WTC11 (cell line): ENCODE results near the gene B2M. TPM values are rescaled to one million over a fixed set of nuclear protein-coding genes. Genes with fewer than 3 reads are reported as not detected.

ENCODE experiments used
- ATAC-seq: fragments of 200-7000 bp; cut with Tn5 transposase; 2 replicates; pipeline ENCODE4 v1.10.0; 2021; ENCODE audit warnings: mild to moderate bottlenecking, moderate library complexity
- Bru-seq: library from RNA; stranded (reverse); fragments of 400-500 nt; gene quantifications from one replicate; lab custom pipeline; 2021; lab: Mats Ljungman, UMichigan
- CTCF ChIA-PET: fragments of 300-600 bp; sonication (Branson Sonifier 250); formaldehyde crosslinking; loops from one replicate; lab custom pipeline; 2021; ENCODE audit warnings: antibody characterized with exemption; lab: Charles Lee
- POLR2A ChIA-PET: fragments of 350-600 bp; sonication (Branson Sonifier 250); formaldehyde crosslinking; loops from one replicate; lab custom pipeline; 2021; ENCODE audit warnings: antibody characterized with exemption; lab: Charles Lee
- DNase-seq: peaks from one replicate; pipeline ENCODE4 v3.0.0; 2021; ENCODE audit warnings: low spot score
- H3K27ac Mint-ChIP-seq: 2 replicates; pipeline ENCODE4 v1.8.0; 2021; ENCODE audit warnings: mixed read lengths
- H3K27me3 Mint-ChIP-seq: 2 replicates; pipeline ENCODE4 v1.8.0; 2021; ENCODE audit warnings: low read depth, mild to moderate bottlenecking, moderate library complexity, mixed read lengths
- H3K36me3 Mint-ChIP-seq: 2 replicates; pipeline ENCODE4 v1.8.0; 2021; ENCODE audit warnings: mixed read lengths
- H3K4me1 Mint-ChIP-seq: 2 replicates; pipeline ENCODE4 v1.8.0; 2022; ENCODE audit warnings: mixed read lengths
- H3K4me3 Mint-ChIP-seq: 2 replicates; pipeline ENCODE4 v1.8.0; 2021; ENCODE audit warnings: mild to moderate bottlenecking, moderate library complexity, mixed read lengths
- H3K9me3 Mint-ChIP-seq: 2 replicates; pipeline ENCODE4 v1.8.0; 2021; ENCODE audit warnings: mixed read lengths
- ATF3 ChIP-seq: sonication (generic); formaldehyde crosslinking; conservative IDR thresholded peaks from 2 replicates; pipeline ENCODE4 v1.8.1; 2022; ENCODE audit warnings: mild to moderate bottlenecking, missing genetic modification reagents
- CDX4 ChIP-seq: fragments of 250-450 bp; sonication (Bioruptor Pico); IDR thresholded peaks from 2 replicates; pipeline ENCODE4 v1.9.0; 2021; ENCODE audit warnings: moderate library complexity, mild to moderate bottlenecking, inconsistent platforms, borderline replicate concordance
- CREM ChIP-seq: sonication (generic); formaldehyde crosslinking; IDR thresholded peaks from 2 replicates; pipeline ENCODE4 v1.8.1; 2022; ENCODE audit warnings: mild to moderate bottlenecking, missing genetic modification reagents, moderate library complexity
- ERG ChIP-seq: fragments of 250-450 bp; sonication (Bioruptor Pico); IDR thresholded peaks from 2 replicates; pipeline ENCODE4 v1.8.0; 2021; ENCODE audit warnings: mild to moderate bottlenecking
- ETV6 ChIP-seq: sonication (generic); formaldehyde crosslinking; IDR thresholded peaks from 2 replicates; pipeline ENCODE4 v1.8.1; 2022; ENCODE audit warnings: mild to moderate bottlenecking, missing genetic modification reagents
- GABPB1 ChIP-seq: sonication (generic); formaldehyde crosslinking; IDR thresholded peaks from 2 replicates; pipeline ENCODE4 v1.8.1; 2023; ENCODE audit warnings: mild to moderate bottlenecking, missing genetic modification reagents
- GRHL2 ChIP-seq: fragments of 250-450 bp; sonication (Bioruptor Pico); IDR thresholded peaks from 2 replicates; pipeline ENCODE4 v1.8.0; 2022; ENCODE audit warnings: mild to moderate bottlenecking, moderate library complexity; ENCODE audit not compliant: insufficient replicate concordance, severe bottlenecking
- HMGA2 ChIP-seq: fragments of 250-450 bp; sonication (Bioruptor Pico); IDR thresholded peaks from 2 replicates; pipeline ENCODE4 v1.4.0; 2021; ENCODE audit warnings: mild to moderate bottlenecking, moderate library complexity
- HMGXB4 ChIP-seq: sonication (generic); formaldehyde crosslinking; IDR thresholded peaks from 2 replicates; pipeline ENCODE4 v1.8.1; 2023; ENCODE audit warnings: mild to moderate bottlenecking, moderate library complexity, missing genetic modification reagents
- JAZF1 ChIP-seq: fragments of 250-450 bp; sonication (Bioruptor Pico); IDR thresholded peaks from 2 replicates; pipeline ENCODE4 v1.9.0; 2021; ENCODE audit warnings: moderate library complexity, mild to moderate bottlenecking, inconsistent platforms
- KAT7 ChIP-seq: sonication (generic); formaldehyde crosslinking; IDR thresholded peaks from 2 replicates; pipeline ENCODE4 v1.8.1; 2023; ENCODE audit warnings: missing genetic modification reagents, mild to moderate bottlenecking, borderline replicate concordance
- MAX ChIP-seq: sonication (generic); formaldehyde crosslinking; IDR thresholded peaks from 2 replicates; pipeline ENCODE4 v1.8.0; 2022; ENCODE audit warnings: mild to moderate bottlenecking, missing genetic modification reagents
- NFE2L1 ChIP-seq: sonication (generic); formaldehyde crosslinking; IDR thresholded peaks from 2 replicates; pipeline ENCODE4 v1.8.1; 2023; ENCODE audit warnings: missing genetic modification reagents
- NFYB ChIP-seq: sonication (generic); formaldehyde crosslinking; conservative IDR thresholded peaks from 2 replicates; pipeline ENCODE4 v1.8.0; 2022; ENCODE audit warnings: low read depth, missing genetic modification reagents
- OVOL2 ChIP-seq: fragments of 250-450 bp; sonication (Bioruptor Pico); IDR thresholded peaks from 2 replicates; pipeline ENCODE4 v1.9.0; 2021; ENCODE audit warnings: mild to moderate bottlenecking, borderline replicate concordance
- PREB ChIP-seq: sonication (generic); formaldehyde crosslinking; IDR thresholded peaks from 2 replicates; pipeline ENCODE4 v1.8.1; 2022; ENCODE audit warnings: mild to moderate bottlenecking, missing genetic modification reagents, moderate library complexity, borderline replicate concordance
- PRRX2 ChIP-seq: fragments of 250-450 bp; sonication (Bioruptor Pico); IDR thresholded peaks from 2 replicates; pipeline ENCODE4 v1.8.0; 2021; ENCODE audit warnings: mild to moderate bottlenecking
- SMAD3 ChIP-seq: sonication (generic); formaldehyde crosslinking; IDR thresholded peaks from 2 replicates; pipeline ENCODE4 v1.8.0; 2022; ENCODE audit warnings: missing genetic modification reagents, mild to moderate bottlenecking, borderline replicate concordance
- TCF7 ChIP-seq: sonication (generic); formaldehyde crosslinking; IDR thresholded peaks from 2 replicates; pipeline ENCODE4 v1.8.0; 2022; ENCODE audit warnings: mild to moderate bottlenecking, low read depth, missing genetic modification reagents, moderate library complexity
- TEAD1 ChIP-seq: sonication (generic); formaldehyde crosslinking; IDR thresholded peaks from 2 replicates; pipeline ENCODE4 v1.8.0; 2022; ENCODE audit warnings: mild to moderate bottlenecking, missing genetic modification reagents
- TEAD4 ChIP-seq: sonication (generic); formaldehyde crosslinking; IDR thresholded peaks from 2 replicates; pipeline ENCODE4 v1.8.0; 2022; ENCODE audit warnings: mild to moderate bottlenecking, missing genetic modification reagents
- USF1 ChIP-seq: sonication (generic); formaldehyde crosslinking; IDR thresholded peaks from 2 replicates; pipeline ENCODE4 v1.8.0; 2022; ENCODE audit warnings: mild to moderate bottlenecking, missing genetic modification reagents
- ZNF281 ChIP-seq: sonication (generic); formaldehyde crosslinking; IDR thresholded peaks from 2 replicates; pipeline ENCODE4 v1.8.0; 2023; ENCODE audit warnings: mild to moderate bottlenecking, missing genetic modification reagents
- long read RNA-seq, 3 experiments: library from RNA in 1 of 3; library from capped mRNA in 1 of 3; library from polyadenylated mRNA in 1 of 3; unstranded in 2 of 3; stranded (forward) in 1 of 3; transcript quantifications; one replicate each; pipeline ENCODE4 v2.0.0, GENCODE V29; 2021
- total RNA-seq: library from RNA; stranded (reverse); gene quantifications from 3 replicates; pipeline ENCODE4 v1.2.3, GENCODE V29; 2021

Gene B2M
- total RNA-seq (88.2 to 105 TPM (median 102 TPM) in 3 replicates), Bru-seq, nascent RNA (percentile 87 among the genes with signal in this experiment)
- long read RNA-seq, experiment 1, transcript B2M-204 (4 exons, 1,705 nt) = major isoform, 340 of 349 reads
- long read RNA-seq, experiment 1, transcript B2M-214 (1 exons, 2,403 nt) = minor isoform, 5 of 349 reads
- long read RNA-seq, experiment 1, partial matches to known transcripts = 0 of 349 reads
- long read RNA-seq, experiment 1, other reads (novel, unspliced or antisense) = 2 of 349 reads
- long read RNA-seq, experiment 2, transcript B2M-213 (1 exons, 2,329 nt) = minor isoform, 13 of 160 reads
- long read RNA-seq, experiment 2, transcript B2M-204 (4 exons, 1,705 nt) = major isoform, 128 of 160 reads
- long read RNA-seq, experiment 2, partial matches to known transcripts = 7 of 160 reads
- long read RNA-seq, experiment 2, other reads (novel, unspliced or antisense) = 12 of 160 reads
- long read RNA-seq, experiment 3, transcript B2M-204 (4 exons, 1,705 nt) = major isoform, 182 of 187 reads
- long read RNA-seq, experiment 3, partial matches to known transcripts = 0 of 187 reads
- long read RNA-seq, experiment 3, other reads (novel, unspliced or antisense) = 3 of 187 reads

- H3K4me1 Mint-ChIP-seq = peaks cover 13% of the 10 kb centered on the region
- H3K27me3 Mint-ChIP-seq = peaks cover 15% of the 10 kb centered on the region
- CTCF ChIA-PET = interaction anchor here (0.6 to 4.5 kb wide), 13 partner anchors 11 to 824 kb away, joined by 3 to 92 read pairs (median 4); partner anchors contain the start of genes SPG11 and TRIM69
- peak within 1 kb of the TSS; percentile 94 for H3K4me3 Mint-ChIP-seq
- peaks cover 7% of the 10 kb centered on the region for H3K36me3 Mint-ChIP-seq
- TF ChIP-seq ZNF281 (CRISPR knock-in tag) (0 out of 2 replicates have a peak, but pooled peaks have one; percentile 46), JAZF1 (CRISPR knock-in tag) (no peak), OVOL2 (CRISPR knock-in tag) (no peak), NFYB (CRISPR knock-in tag) (peak; percentile 88), ETV6 (peak; percentile 40; the same call in 1 of the 2 replicates), TCF7 (no peak), CREM (CRISPR knock-in tag) (peak; percentile 89; the same call in 1 of the 2 replicates), TEAD1 (peak; percentile 71; the same call in 1 of the 2 replicates), PREB (CRISPR knock-in tag) (no peak), HMGA2 (CRISPR knock-in tag) (no peak), MAX (CRISPR knock-in tag) (peak; percentile 39), TEAD4 (CRISPR knock-in tag) (no peak), SMAD3 (CRISPR knock-in tag) (peak; percentile 9; the same call in 1 of the 2 replicates), NFE2L1 (CRISPR knock-in tag) (0 out of 2 replicates have a peak, but pooled peaks have one; percentile 52), GABPB1 (CRISPR knock-in tag) (peak; percentile 70), KAT7 (CRISPR knock-in tag) (0 out of 2 replicates have a peak, but pooled peaks have one; percentile 51), USF1 (CRISPR knock-in tag) (peak; percentile 48; the same call in 1 of the 2 replicates)
- POLR2A ChIA-PET = interaction anchor here (0.5 to 4.0 kb wide), 3 partner anchors 17 to 241 kb away, joined by 3 to 37 read pairs (median 20); partner anchors contain the start of gene SPG11
- no peaks in the 10 kb centered on the region for H3K9me3 Mint-ChIP-seq
- ATAC-seq (peak; percentile 95), DNase-seq (peak; percentile 94)
- H3K27ac Mint-ChIP-seq = peak within 1 kb of the TSS; percentile 96
These were observed at the start of gene B2M, which contains the start of gene PATL2 for GRCh38 chr15:44711096-44711742. Gene B2M, plus strand, starts transcription at chr15:44711517. Its CDS starts 30 bp downstream, at chr15:44711547. Gene PATL2, minus strand, starts transcription at chr15:44711323. Its CDS starts 34,833 bp downstream, at chr15:44676490.

GRCh38 chr15:44661576-44661975 is 49.7 kb upstream of the B2M start:
- ATAC-seq (no peak), DNase-seq (no peak)
- POLR2A ChIA-PET = interaction anchor here (2.4 kb wide), 1 partner anchor 50 kb away, joined by 20 read pairs; the partner anchor contains the start of genes B2M and PATL2
- peaks cover 13% of the 10 kb centered on the region for H3K36me3 Mint-ChIP-seq
- no peaks in the 10 kb centered on the region for H3K9me3 Mint-ChIP-seq
- peaks cover 11% of the 10 kb centered on the region for H3K4me1 Mint-ChIP-seq
- CTCF ChIA-PET = interaction anchor here (1.1 to 4.0 kb wide), 2 partner anchors 75 to 78 kb away, joined by 4 to 104 read pairs; partner anchors contain the start of gene TRIM69
- H3K4me3 Mint-ChIP-seq = 0 out of 2 replicates have a peak overlapping the region, but pooled peaks have one; percentile 18
- H3K27me3 Mint-ChIP-seq = no peaks in the 10 kb centered on the region; the same call in 1 of the 2 replicates
- H3K27ac Mint-ChIP-seq = no peak overlapping the region
- TF ChIP-seq HMGXB4 (CRISPR knock-in tag) = no peak
- no peak for TF ChIP-seq CDX4 (CRISPR knock-in tag)
- TF ChIP-seq ATF3 (CRISPR knock-in tag) = no peak
- no peak for TF ChIP-seq GRHL2 (CRISPR knock-in tag)
- no peak for TF ChIP-seq PRRX2 (CRISPR knock-in tag)
- no peak for TF ChIP-seq ERG (CRISPR knock-in tag)
